Measurements from ENCODE around the gene CDCA7.

CDCA7 gene

DNA sequence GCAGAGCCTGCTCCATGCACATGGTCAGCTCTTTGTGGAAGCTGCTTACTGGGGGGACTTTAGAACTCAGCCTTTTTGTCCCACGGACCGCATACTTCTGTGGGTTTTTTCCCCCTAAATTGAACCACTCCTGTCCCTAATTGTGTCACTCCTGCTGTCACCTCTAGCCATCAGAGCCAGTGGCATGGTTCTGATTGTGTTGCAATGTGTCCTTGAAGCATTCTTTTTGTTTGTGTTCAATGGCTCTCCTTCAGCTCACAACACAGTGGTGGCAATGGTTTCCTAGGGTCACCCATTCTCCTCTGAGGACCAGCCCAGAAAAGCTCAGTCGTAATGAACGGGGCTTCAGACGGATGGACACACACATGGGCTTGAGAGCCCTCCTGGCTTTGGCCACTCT is 35.4 kb downstream of the CDCA7 start:
- TF ChIP-seq ZC3H10 (CRISPR knock-in tag; IDR thresholded peaks at IDR 0.05) (no peak), ARNTL (CRISPR knock-in tag; IDR thresholded peaks at IDR 0.05; ENCODE audit: borderline replicate concordance, low read depth) (no peak), PPARA (CRISPR knock-in tag; IDR thresholded peaks at IDR 0.05; ENCODE audit: borderline replicate concordance) (no peak), ZFP30 (CRISPR knock-in tag; IDR thresholded peaks at IDR 0.05) (no peak), TCF4 (CRISPR knock-in tag; IDR thresholded peaks at IDR 0.05; ENCODE audit: borderline replicate concordance) (no peak), TSHZ2 (CRISPR knock-in tag; IDR thresholded peaks at IDR 0.05) (no peak), ZFP3 (CRISPR knock-in tag; IDR thresholded peaks at IDR 0.05) (no peak), ZNF565 (CRISPR knock-in tag; conservative IDR thresholded peaks at IDR 0.05; ENCODE audit: low read depth) (no peak)
- TF ChIP-seq, protein P1, sequence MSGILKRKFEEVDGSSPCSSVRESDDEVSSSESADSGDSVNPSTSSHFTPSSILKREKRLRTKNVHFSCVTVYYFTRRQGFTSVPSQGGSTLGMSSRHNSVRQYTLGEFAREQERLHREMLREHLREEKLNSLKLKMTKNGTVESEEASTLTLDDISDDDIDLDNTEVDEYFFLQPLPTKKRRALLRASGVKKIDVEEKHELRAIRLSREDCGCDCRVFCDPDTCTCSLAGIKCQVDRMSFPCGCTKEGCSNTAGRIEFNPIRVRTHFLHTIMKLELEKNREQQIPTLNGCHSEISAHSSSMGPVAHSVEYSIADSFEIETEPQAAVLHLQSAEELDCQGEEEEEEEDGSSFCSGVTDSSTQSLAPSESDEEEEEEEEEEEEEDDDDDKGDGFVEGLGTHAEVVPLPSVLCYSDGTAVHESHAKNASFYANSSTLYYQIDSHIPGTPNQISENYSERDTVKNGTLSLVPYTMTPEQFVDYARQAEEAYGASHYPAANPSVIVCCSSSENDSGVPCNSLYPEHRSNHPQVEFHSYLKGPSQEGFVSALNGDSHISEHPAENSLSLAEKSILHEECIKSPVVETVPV (CRISPR knock-in tag; IDR thresholded peaks at IDR 0.05): no peak
- TF ChIP-seq, protein P2, sequence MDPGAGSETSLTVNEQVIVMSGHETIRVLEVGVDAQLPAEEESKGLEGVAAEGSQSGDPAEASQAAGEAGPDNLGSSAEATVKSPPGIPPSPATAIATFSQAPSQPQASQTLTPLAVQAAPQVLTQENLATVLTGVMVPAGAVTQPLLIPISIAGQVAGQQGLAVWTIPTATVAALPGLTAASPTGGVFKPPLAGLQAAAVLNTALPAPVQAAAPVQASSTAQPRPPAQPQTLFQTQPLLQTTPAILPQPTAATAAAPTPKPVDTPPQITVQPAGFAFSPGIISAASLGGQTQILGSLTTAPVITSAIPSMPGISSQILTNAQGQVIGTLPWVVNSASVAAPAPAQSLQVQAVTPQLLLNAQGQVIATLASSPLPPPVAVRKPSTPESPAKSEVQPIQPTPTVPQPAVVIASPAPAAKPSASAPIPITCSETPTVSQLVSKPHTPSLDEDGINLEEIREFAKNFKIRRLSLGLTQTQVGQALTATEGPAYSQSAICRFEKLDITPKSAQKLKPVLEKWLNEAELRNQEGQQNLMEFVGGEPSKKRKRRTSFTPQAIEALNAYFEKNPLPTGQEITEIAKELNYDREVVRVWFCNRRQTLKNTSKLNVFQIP (CRISPR knock-in tag; IDR thresholded peaks at IDR 0.05; ENCODE audit: borderline replicate concordance, low read depth): no peak
- TF ChIP-seq, protein P3, sequence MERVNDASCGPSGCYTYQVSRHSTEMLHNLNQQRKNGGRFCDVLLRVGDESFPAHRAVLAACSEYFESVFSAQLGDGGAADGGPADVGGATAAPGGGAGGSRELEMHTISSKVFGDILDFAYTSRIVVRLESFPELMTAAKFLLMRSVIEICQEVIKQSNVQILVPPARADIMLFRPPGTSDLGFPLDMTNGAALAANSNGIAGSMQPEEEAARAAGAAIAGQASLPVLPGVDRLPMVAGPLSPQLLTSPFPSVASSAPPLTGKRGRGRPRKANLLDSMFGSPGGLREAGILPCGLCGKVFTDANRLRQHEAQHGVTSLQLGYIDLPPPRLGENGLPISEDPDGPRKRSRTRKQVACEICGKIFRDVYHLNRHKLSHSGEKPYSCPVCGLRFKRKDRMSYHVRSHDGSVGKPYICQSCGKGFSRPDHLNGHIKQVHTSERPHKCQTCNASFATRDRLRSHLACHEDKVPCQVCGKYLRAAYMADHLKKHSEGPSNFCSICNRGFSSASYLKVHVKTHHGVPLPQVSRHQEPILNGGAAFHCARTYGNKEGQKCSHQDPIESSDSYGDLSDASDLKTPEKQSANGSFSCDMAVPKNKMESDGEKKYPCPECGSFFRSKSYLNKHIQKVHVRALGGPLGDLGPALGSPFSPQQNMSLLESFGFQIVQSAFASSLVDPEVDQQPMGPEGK (CRISPR knock-in tag; IDR thresholded peaks at IDR 0.05; ENCODE audit: borderline replicate concordance): no peak
- no peak for ATAC-seq

DNA sequence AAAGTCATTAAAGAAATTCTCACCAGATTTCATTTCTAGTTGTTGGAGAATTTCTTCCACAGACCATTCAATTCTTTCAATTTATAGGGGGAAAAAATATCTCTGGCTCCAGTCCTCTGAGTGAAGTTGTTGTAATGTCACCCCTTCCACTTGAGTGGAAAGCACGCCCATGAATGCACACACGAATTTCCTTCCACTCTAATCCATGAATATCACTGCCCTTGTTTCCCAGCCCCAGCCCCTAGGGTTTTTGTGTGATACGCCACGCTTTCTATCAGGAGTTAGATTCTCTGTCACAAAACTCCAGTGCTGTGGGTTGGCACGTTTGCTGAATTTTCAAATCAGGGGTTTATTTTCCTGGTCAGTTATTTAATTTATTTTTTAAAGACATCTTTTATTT is 38.1 kb downstream of the CDCA7 start:
- ATAC-seq: no peak
- TF ChIP-seq ESRRG (CRISPR knock-in tag; IDR thresholded peaks at IDR 0.05) (no peak), TOX (CRISPR knock-in tag; IDR thresholded peaks at IDR 0.05; ENCODE audit: borderline replicate concordance) (no peak), ISL1 (CRISPR knock-in tag; IDR thresholded peaks at IDR 0.05) (no peak), TCF4 (CRISPR knock-in tag; IDR thresholded peaks at IDR 0.05; ENCODE audit: borderline replicate concordance) (no peak), GLIS3 (CRISPR knock-in tag; IDR thresholded peaks at IDR 0.05) (no peak), PPARA (CRISPR knock-in tag; IDR thresholded peaks at IDR 0.05; ENCODE audit: borderline replicate concordance) (no peak), OSR1 (CRISPR knock-in tag; IDR thresholded peaks at IDR 0.05) (no peak), RARB (CRISPR knock-in tag; IDR thresholded peaks at IDR 0.05) (no peak)

DNA sequence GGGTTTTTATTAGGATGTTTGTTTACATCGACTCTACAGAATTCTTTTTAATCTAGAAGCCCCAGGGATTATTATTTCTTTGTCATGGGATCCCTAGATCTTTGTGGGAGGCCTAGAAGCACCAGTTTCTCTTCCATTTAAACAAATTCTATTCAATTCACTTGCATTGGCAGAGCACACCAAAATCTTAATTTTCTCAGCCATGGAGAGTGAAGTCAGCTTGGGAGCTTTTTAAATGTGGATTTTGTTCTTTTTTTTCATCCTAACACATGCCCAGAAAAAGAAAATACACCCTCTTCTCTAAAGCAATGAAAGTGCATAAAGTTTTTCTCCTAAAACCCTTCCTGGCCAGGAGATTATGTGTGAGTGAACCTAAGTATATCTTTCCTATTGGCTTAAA is 38.5 kb downstream of the CDCA7 start:
- TF ChIP-seq BACH2 (CRISPR knock-in tag; IDR thresholded peaks at IDR 0.05; ENCODE audit: borderline replicate concordance) (no peak), TSHZ2 (CRISPR knock-in tag; IDR thresholded peaks at IDR 0.05) (no peak), GLIS3 (CRISPR knock-in tag; IDR thresholded peaks at IDR 0.05) (no peak), CREB5 (CRISPR knock-in tag; IDR thresholded peaks at IDR 0.05; ENCODE audit: low read depth) (no peak), ZFP3 (CRISPR knock-in tag; IDR thresholded peaks at IDR 0.05) (no peak), ISL1 (CRISPR knock-in tag; IDR thresholded peaks at IDR 0.05) (no peak)
- TF ChIP-seq, protein P2 (CRISPR knock-in tag; IDR thresholded peaks at IDR 0.05; ENCODE audit: borderline replicate concordance, low read depth): no peak
- TF ChIP-seq, protein P3 (CRISPR knock-in tag; IDR thresholded peaks at IDR 0.05; ENCODE audit: borderline replicate concordance): no peak
- ATAC-seq: no peak
